HG02870 (cell line): ENCODE measurements around the gene ABCG5.

Experiments used
- ATAC-seq: cut with Tn5 transposase; IDR thresholded peaks from one replicate; pipeline ENCODE4 v1.9.1; 2021; ENCODE audit warnings: mild to moderate bottlenecking, moderate library complexity; ENCODE audit not compliant: unreplicated experiment

The ABCG5 gene

DNA sequence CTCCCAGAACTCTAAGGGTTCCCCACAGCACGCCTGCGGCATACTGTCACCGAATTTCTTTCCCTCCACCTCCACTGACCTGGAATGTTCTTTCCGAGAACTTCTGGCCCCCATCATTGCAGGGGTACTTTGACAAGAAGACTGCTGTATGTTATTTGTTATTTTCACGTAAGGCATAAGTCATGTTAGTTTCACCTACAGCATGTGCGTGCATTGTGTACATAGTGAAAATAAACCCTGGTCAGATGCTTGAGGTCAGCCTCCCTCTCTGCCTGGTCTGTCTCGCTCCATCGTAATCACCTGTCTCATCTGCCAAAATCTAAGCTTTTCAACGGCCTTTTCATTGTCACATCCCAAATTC is 4.2 kb upstream of the ABCG5 start:
- ATAC-seq, result no peak

GRCh38 chr2:43841949-43842865 is 3.6 kb upstream of the ABCG5 start:
- ATAC-seq, result no peak

DNA sequence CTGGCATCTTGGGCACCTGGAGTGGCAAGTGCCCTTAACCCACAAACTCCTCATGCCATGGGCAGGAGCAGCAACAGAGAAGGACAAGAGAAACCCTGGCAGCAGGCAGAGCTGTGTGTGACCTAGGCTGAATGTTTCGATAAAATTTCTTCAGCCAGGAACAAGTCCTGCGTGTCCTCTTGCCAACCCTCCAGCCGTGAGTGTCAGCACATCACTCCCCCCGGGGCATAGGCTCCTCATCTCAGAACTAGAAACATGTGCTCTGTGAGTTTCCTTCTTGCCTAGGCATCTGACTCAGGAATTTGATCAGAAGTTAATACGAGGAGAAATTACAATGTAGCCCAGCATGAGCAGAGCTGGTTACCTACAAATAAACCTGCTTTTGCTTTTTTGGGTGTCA is 2.3 kb upstream of the ABCG5 start:
- ATAC-seq, result no peak

DNA sequence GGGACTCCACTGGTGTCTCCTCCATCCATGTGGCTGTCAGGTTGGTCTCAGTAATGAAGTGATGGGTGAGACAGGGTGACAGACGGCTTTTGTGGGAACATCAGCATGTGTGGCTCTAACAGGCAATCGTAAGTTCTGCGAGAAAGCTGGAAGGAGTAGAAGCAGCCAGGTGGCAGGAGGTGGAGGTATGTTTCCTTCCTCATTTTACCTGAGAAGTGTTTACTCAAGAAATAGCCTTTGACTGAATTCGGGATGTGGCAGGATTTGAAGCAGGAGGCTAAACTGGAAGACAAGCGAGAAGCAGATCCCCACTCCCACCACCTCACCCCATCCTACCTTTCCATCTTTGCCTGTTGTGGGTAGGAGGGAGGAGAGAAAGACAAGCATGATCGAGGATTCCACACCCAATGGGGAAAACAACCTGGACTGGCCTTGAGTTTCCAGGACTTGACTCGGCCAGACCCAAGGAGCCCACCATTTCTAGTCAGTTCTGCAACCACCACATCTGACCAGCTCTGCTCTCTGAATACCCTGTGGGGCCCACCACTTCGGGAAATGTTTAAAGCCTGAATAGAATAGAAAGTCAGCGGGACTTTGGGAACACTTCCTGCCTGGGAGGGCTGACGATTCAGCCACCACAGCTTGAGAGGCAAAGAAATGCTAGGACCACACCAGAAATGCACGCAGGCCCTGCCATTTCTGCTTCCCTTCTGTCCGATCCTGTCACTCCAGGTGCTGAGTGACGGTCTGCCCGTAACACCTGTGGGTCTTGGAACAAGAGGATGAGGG is 1.3 kb upstream of the ABCG5 start:
- ATAC-seq, result no peak

- no peak for ATAC-seq
Observed at GRCh38 chr2:43837831-43838559, 644 bp downstream of the ABCG5 start.

DNA sequence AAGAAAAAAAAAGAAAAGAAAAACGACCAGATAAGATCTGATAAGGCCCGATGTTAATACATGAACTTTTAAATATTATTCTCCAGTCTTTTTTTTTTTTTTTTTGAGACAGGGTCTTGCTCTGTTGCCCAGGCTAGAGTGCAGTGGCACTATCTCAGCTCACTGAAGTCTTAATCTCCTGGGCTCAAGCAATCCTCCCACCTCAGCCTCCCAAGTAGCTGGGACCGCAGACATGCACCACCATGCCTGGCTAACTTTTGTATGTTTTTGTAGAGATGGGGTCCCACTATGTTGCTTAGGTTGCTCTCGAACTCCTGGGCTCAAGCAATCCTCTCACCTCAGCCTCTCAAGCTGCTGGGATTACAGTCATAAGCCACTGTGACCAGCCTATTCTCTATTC is 1.6 kb downstream of the ABCG5 start:
- no peak for ATAC-seq

GRCh38 chr2:43832457-43832856 is 6.2 kb downstream of the ABCG5 start:
- ATAC-seq, result no peak

DNA sequence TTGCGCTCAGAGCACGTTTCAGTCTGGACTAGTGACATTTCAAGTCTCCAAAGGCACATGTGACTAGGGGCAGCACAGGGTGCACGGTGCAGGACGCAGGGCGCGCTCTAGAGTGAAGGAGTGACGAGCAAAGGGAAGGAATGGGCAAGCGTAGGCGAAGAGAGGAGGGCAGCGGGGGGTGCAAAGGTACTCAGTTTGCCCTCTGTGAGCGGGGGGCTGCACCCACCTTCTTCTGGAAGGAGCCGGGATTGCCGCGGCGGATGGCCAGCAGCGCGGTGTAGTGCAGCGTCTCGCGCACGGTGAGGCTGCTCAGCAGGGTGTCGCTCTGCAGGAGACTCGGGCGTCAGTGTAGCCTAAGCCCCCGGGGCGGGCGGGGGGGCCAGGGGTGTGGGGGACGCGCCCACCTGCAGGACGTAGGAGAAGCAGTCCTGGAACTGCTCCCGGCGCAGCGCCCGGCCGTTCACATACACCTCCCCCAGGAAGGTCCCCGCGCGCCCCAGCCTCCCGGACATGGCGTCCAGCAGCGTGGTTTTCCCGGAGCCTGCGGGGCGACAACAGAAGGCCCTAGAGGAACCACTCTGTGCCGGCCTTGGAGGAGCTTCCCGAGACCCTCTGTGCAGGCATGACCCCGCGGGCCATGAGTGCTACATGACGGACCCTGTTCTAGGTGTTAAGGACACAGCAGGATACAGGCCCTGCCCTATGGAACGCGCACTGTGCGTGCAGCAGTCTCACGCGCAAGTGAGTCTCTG is 6.9 kb downstream of the ABCG5 start:
- no peak for ATAC-seq

GRCh38 chr2:43826305-43827250 is 12.1 kb downstream of the ABCG5 start:
- no peak for ATAC-seq

DNA sequence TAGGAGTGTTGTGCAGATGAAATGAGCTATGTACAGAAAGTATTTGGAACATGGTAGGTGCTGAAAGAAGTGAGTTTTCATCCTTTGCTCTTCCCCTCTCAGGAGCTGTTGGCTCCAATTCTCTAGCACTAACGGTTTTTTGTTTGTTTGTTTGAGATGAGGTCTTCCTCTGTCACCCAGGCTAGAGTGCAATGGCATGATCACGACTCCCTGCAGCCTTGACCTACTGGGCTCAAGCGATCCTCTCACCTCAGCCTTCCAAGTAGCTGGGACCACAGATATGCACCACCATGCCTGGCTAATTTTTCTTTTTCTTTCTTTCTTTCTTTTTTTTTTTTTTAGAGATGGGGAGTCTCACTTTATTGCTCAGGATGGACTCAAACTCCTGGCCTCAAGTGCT is 12.8 kb downstream of the ABCG5 start:
- ATAC-seq, result no peak

DNA sequence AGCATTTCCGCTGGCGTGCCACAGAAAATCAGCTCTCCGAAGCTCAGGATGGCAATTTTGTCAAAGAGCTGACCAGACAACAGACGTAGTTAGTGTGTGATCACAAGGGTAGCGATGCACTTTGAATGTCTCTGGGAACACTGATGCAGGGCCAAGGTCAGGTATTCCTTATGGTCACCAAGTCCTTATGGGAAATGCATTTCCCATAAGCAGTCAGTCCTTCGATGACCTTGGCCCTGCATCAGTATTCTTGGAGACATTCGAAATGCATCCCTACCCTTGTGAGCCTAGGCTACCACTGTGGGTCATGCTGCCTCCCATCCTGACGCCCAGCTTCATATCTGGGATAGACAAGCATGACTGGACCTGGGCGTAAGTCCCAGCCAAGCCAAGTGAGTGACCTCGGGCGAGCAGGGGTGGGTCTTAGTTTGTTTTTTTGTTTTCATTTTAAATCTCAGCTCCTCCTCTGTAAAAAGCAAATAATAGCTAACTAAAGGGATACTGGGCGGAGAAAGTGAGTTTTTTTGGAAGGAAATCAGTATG is 13.6 kb downstream of the ABCG5 start:
- no peak for ATAC-seq

DNA sequence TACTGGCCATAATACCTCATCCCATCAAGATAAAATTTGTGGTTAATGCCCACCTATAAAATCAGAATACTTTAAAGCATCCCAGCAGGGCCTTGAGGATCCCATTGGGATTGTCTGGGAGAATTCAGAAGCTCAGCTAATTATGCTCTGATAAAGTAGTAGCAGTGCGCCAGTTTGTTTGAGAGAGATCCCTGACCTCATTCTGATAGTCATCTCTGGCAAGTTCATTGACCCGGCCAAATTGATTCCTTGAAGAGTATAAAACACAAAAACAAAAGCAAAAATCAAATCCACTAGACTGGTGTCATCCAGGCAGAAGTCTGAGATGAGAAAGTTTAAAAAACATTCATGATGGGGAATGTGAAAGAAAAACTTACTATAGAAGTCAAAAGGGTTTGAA is 14.1 kb downstream of the ABCG5 start:
- no peak for ATAC-seq

DNA sequence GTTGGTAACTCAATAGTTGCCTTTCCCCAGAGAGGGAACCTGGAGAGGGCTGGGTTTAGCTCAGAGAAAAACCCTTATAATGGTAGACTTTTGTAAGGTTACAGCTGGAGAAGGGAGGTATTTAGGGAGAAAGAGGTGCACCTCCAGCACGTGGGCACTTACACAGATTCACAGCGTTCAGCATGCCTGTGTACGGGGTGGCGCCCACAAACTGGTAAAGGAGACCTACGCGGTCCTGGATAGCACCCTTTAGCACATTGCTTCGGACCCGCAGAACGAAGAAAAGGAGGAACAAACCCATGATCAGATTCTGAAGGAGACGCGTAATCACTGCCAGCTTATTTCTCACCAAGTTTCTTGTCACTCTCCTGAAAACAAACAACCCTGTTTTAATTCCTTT is 14.9 kb downstream of the ABCG5 start:
- no peak for ATAC-seq

GRCh38 chr2:43822839-43823238 is 15.8 kb downstream of the ABCG5 start:
- ATAC-seq, result no peak

DNA sequence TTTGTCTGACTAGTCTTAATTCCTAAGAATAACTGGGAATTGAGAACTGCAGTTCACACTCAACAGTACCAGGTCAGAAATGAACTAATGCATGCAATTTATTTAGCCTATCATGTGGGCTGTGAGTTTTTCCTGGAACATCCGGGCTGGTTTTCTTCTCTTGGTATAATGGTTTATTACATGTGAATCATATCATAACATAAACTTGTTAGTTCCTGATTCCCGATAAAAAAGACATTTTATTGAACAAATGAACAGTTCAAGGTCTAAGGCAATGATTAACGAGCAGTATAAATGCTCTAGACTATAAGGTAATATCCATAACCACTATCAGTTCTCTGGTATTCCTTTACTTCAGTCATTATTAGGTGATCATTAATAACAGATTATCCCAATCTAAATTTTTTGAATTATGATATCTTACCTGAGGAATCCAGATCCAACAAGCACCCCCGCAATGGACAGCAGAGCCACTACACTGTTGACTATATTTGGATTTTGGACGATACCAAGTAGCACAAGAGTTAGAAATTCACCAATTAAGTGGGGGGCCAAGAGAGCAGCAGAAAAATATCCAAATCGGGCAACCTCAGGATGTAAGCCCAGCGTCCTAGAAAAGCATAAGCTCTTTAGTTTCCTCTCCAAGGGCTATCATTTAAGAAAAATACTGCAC is 19.0 kb downstream of the ABCG5 start:
- ATAC-seq, result no peak

DNA sequence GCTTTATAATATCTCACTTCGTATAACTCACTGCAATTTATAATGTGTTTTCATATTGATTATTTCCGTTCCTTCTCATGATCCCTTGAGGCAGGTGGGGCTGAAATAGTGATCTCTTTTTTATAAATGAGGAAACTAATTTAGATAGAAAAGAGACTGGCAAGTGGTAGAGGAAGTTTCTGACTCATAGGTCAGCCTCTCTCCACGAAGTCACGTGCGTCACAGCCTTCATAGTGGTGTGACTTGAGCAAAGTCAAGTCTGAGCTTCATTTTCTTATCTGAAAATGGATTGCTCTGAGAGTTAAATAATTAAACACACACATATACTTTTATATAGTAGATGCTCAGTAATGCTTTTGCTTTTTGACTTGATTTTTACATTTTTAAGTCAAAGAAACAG is 19.9 kb downstream of the ABCG5 start:
- no peak for ATAC-seq

DNA sequence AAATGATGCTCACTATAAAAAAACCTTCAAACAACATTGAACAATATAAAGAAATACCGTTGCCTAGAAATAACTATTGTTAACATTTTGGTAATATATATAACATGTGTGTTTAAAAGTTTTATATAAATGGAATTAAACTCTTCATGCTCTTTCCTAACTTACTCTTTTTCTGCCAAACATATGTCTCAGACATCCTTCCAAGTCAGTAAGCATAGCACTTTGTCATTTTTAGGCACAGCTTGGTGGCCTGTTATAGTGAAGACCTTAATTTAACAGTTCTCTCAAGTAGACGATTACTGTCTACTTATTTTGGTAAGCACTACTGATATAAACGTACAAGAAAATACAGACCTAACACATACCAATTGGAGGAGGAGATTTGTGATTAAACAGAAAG is 23.9 kb downstream of the ABCG5 start:
- no peak for ATAC-seq

GRCh38 chr2:43812947-43813346 is 25.7 kb downstream of the ABCG5 start:
- ATAC-seq, result no peak

DNA sequence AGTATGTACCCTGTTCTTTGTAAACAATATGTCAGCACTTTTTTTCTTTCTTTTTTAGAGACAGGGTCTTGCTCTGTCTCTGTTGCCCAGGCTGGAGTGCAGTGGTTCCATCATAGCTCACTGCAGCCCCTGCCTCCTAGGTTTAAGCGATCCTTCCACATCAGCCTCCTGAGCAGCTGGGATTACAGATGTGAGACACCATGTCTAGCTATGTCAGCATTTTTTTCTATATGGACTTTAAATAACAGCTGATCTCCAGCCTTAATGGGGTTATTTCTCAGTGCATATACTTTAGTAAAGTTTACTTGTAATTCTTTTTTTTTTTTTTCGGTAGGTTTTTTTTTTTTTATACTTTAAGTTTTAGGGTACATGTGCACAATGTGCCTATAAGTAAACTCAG is 26.6 kb downstream of the ABCG5 start:
- no peak for ATAC-seq
